Measurements from ENCODE around the gene CCDC81. TPM values are rescaled to one million over a fixed set of nuclear protein-coding genes. Genes with fewer than 3 reads are reported as not detected.

Gene CCDC81
- polyA plus RNA-seq, 1 donor (not counting 4 experiments of a cell fraction or from before 2014, with no cell fraction given) = 0.42 TPM

DNA sequence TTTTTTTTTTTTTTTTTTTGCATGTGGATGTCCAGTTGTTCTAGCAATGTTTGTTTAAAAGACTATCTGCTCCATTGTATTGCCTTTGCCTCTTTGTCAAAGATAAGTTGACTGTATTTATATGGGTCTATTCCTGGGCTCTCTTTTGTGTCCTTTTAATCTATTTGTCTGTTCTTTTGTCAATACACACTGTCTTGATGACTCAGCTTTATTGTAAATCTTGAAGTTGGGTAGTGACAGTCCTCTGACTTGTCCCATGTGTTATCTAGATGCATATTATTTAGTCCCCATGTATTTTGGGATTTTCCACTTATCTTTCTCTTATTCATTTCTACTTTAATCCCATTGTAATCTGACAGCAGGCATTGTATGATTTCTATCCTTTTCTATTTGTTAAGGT lies 3.3 kb downstream of the CCDC81 start:
- Histone ChIP-seq H3K9me1 (ENCODE audit: control insufficient read depth, extremely low read depth, insufficient read depth, low read length) (no peaks in the 10 kb centered on the region), H4K20me1 (ENCODE audit: control insufficient read depth, extremely low read depth, insufficient read depth, low read length) (no peaks in the 10 kb centered on the region), H3K9me3 (ENCODE audit: control insufficient read depth, low read depth, low read length) (no peaks in the 10 kb centered on the region), H2AFZ (ENCODE audit: control insufficient read depth, low read length) (no peak overlapping the region), H3K4me2 (ENCODE audit: control insufficient read depth, extremely low read depth, insufficient read depth, low read depth, low read length) (no peak overlapping the region), H3K4me3 (ENCODE audit: control insufficient read depth in 2 of 3, extremely low read depth in 1 of 3, insufficient read depth in 2 of 3, low read depth in 1 of 3, low read length in 3 of 3) (no peak overlapping the region), H3K79me2 (ENCODE audit: control insufficient read depth, insufficient read depth, low read length) (no peaks in the 10 kb centered on the region), H3K27me3 (ENCODE audit: control insufficient read depth, extremely low read depth, insufficient read depth, low read length) (no peaks in the 10 kb centered on the region), H3K27ac (ENCODE audit: control insufficient read depth, insufficient read depth, low read length) (no peak overlapping the region), H3K9ac (ENCODE audit: control insufficient read depth, extremely low read depth, insufficient read depth, low read length) (no peak overlapping the region), H3K36me3 (ENCODE audit: control insufficient read depth in 2 of 2, extremely low read depth in 1 of 2, insufficient read depth in 2 of 2, low read length in 2 of 2) (no peaks in the 10 kb centered on the region), H3K4me1 (ENCODE audit: control insufficient read depth, extremely low read depth, insufficient read depth, low read length) (no peaks in the 10 kb centered on the region)
- dilution Hi-C loops (cut with MboI; ENCODE audit: extremely low pct_ligation_motif_present, low sequenced_read_pairs) = no loop called here
- FAIRE-seq = no peak
- TF ChIP-seq, protein P1, sequence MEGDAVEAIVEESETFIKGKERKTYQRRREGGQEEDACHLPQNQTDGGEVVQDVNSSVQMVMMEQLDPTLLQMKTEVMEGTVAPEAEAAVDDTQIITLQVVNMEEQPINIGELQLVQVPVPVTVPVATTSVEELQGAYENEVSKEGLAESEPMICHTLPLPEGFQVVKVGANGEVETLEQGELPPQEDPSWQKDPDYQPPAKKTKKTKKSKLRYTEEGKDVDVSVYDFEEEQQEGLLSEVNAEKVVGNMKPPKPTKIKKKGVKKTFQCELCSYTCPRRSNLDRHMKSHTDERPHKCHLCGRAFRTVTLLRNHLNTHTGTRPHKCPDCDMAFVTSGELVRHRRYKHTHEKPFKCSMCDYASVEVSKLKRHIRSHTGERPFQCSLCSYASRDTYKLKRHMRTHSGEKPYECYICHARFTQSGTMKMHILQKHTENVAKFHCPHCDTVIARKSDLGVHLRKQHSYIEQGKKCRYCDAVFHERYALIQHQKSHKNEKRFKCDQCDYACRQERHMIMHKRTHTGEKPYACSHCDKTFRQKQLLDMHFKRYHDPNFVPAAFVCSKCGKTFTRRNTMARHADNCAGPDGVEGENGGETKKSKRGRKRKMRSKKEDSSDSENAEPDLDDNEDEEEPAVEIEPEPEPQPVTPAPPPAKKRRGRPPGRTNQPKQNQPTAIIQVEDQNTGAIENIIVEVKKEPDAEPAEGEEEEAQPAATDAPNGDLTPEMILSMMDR (optimal IDR thresholded peaks at IDR 0.05 in 1 of 3, IDR thresholded peaks at IDR 0.05 in 1 of 3, conservative IDR thresholded peaks at IDR 0.05 in 1 of 3; ENCODE audit: extremely low read depth in 1 of 3, insufficient read depth in 2 of 3, low read length in 3 of 3) = no peak
- no peak for TF ChIP-seq EZH2 (IDR thresholded peaks at IDR 0.05; ENCODE audit: low read length)
- no peak for DNase-seq (ENCODE audit: low read depth, low spot score)

DNA sequence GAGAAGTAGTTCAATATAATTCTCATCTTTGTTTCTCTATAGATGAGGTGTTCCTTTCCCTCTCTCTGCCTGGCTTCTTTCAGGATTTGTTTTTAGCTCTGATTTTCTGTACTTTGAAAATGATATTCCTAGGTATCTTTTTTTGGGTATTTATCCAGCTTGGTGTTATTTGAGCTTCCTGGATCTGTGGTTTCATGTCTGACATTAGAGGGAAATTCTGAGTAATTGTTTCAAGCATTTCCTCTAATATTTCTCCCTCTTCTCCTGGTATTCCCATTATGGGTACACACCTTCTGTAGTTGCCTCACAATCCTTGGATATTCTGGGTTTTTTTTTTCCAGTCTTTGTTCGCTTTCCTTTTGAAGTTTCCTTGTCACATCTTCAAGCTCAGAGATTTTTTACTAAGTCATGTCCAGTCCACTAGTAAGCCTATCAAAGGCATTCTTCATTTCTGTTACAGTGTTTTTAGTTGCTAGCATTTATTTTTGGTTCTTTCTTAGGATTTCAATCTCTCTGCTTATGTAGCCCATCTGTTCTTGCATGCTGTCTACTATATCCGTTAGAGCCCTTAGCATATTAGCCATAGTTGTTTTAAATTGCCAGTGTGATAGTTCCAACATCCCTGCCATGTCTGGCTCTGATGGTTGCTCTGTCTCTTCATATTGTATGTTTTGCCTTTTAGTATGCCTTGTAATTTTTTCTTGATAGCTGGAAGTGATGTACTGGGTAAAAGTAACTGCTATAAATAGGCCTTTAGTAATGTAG lies 5.8 kb downstream of the CCDC81 start:
- TF ChIP-seq EZH2 (IDR thresholded peaks at IDR 0.05; ENCODE audit: low read length) = no peak
- TF ChIP-seq, protein P1 (optimal IDR thresholded peaks at IDR 0.05 in 1 of 3, IDR thresholded peaks at IDR 0.05 in 1 of 3, conservative IDR thresholded peaks at IDR 0.05 in 1 of 3; ENCODE audit: extremely low read depth in 1 of 3, insufficient read depth in 2 of 3, low read length in 3 of 3) = no peak
- Histone ChIP-seq H3K36me3 (ENCODE audit: control insufficient read depth in 2 of 2, extremely low read depth in 1 of 2, insufficient read depth in 2 of 2, low read length in 2 of 2) (no peaks in the 10 kb centered on the region), H3K9ac (ENCODE audit: control insufficient read depth, extremely low read depth, insufficient read depth, low read length) (no peak overlapping the region), H3K27me3 (ENCODE audit: control insufficient read depth, extremely low read depth, insufficient read depth, low read length) (no peaks in the 10 kb centered on the region), H3K4me3 (ENCODE audit: control insufficient read depth in 2 of 3, extremely low read depth in 1 of 3, insufficient read depth in 2 of 3, low read depth in 1 of 3, low read length in 3 of 3) (no peak overlapping the region), H3K9me1 (ENCODE audit: control insufficient read depth, extremely low read depth, insufficient read depth, low read length) (no peaks in the 10 kb centered on the region), H3K79me2 (ENCODE audit: control insufficient read depth, insufficient read depth, low read length) (no peaks in the 10 kb centered on the region), H3K4me2 (ENCODE audit: control insufficient read depth, extremely low read depth, insufficient read depth, low read depth, low read length) (no peak overlapping the region), H2AFZ (ENCODE audit: control insufficient read depth, low read length) (no peak overlapping the region), H3K27ac (ENCODE audit: control insufficient read depth, insufficient read depth, low read length) (no peak overlapping the region), H3K9me3 (ENCODE audit: control insufficient read depth, low read depth, low read length) (no peaks in the 10 kb centered on the region), H4K20me1 (ENCODE audit: control insufficient read depth, extremely low read depth, insufficient read depth, low read length) (no peaks in the 10 kb centered on the region), H3K4me1 (ENCODE audit: control insufficient read depth, extremely low read depth, insufficient read depth, low read length) (no peaks in the 10 kb centered on the region)
- DNase-seq (ENCODE audit: low read depth, low spot score) (no peak), FAIRE-seq (no peak)
- dilution Hi-C loops (cut with MboI; ENCODE audit: extremely low pct_ligation_motif_present, low sequenced_read_pairs) = no loop called here
